RCC 7860 (cell line): ENCODE data around the gene FNDC10.

ENCODE experiments used
- DNase-seq: peaks from one replicate; pipeline ENCODE4 v3.0.0-alpha.2; 2015; ENCODE audit warnings: low spot score
- FAIRE-seq: peaks from 2 replicates; lab custom pipeline; 2012; peaks lifted over from hg19 to GRCh38; lab: Jason Lieb, UNC

FNDC10 gene

DNA sequence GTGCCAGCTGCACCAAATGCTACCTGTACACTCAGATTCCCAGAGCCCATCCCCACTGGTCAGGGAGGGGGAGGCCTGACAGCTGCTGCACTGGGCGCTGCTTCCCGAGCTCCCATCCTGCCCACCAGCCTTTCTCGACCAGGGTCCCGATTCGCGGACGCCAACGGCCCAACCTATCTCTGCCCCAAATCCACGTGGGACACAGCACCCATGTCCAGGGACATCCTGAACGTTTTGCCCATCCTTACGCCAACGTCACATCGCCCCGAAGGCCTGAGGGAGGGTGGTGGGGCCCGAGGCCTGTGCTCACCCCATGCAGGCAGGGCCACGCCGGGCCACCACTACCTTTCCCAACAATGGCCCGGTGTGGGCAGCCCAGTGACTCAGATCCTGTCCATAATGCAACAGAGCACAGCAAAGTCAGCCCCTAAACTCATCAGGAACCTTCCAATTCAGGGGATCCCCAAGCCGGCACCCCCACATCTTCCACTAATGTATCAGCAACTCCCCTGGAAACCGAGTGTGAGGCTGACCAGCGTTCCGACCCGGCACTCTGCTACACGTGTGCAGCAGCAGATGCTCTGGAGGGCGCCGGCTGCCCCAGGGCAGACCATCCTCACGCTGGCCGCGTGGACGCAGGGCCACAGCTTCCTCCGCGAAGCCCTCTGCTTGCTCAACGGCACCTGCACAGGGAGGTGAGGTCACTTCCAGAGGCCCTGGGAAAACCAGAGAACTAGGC is 48.2 kb downstream of the FNDC10 start:
- DNase-seq: no peak
- no peak for FAIRE-seq

DNA sequence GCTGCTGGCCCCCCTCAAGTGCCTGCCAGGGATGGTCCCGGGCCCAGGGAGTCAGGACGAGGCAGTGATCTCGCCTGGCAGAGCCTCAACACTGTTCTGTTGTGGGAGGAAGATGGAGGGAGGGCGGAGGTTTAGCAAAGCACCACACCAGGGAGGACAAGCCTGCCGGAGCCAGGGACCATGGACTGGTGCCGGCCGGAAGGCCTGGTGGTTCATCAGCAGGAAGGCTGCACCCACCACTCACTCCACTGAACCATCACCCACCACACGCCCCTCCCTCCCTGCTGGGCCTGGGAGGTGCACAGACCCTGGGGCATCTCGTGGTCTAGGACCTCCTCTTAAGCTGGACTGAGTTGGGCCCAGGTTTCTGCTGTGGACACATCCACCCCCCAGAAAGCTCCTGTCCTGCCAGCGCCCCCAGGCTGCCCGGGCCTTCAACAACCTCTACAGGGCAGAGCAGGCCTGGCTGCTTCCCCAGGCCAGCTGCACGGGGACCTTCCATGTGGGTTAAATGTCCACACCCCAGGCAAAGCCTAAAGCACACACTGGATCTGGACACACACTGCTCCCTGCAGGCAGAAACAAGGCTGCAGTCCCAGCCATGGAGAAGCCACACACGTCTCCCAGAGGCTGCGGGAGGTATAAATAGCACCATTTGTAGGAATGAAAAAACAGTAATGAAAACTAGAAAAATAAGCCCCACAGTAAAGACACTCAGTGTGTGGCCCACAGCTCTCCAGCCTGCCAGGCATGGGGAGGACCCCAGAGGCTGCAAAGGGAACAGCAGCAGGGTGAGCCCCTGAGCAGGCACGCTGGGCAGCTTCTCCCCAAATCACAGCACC is 49.1 kb downstream of the FNDC10 start:
- no peak for DNase-seq
- FAIRE-seq: no peak

- FAIRE-seq (no peak), DNase-seq (no peak)
Observed at GRCh38 chr1:1550087-1550486, 49.8 kb downstream of the FNDC10 start.

GRCh38 chr1:1548591-1548990 is 51.3 kb downstream of the FNDC10 start:
- FAIRE-seq (no peak), DNase-seq (no peak)
